Hepatocyte (in vitro differentiated cells): ENCODE results near the gene TUFM. TPM values are rescaled to one million over a fixed set of nuclear protein-coding genes. Genes with fewer than 3 reads are reported as not detected.

Experiments
- DNase-seq: peaks from one replicate; pipeline ENCODE4 v3.0.0-alpha.2; 2016; ENCODE audit warnings: low spot score
- H2AFZ ChIP-seq: fragments of 200-600 bp; sonication (generic); 2 replicates; pipeline ENCODE4 v1.6.0; 2016; ENCODE audit warnings: antibody characterized with exemption, mild to moderate bottlenecking
- H3K27ac ChIP-seq: fragments of 200-600 bp; sonication (generic); 2 replicates; pipeline ENCODE4 v1.5.1; 2016; ENCODE audit warnings: mild to moderate bottlenecking
- H3K27me3 ChIP-seq: fragments of 200-600 bp; sonication (generic); 2 replicates; pipeline ENCODE4 v1.6.1; 2016
- H3K36me3 ChIP-seq: fragments of 200-600 bp; sonication (generic); replicated peaks from 2 replicates; pipeline ENCODE4 v1.5.1; 2016; ENCODE audit warnings: low read depth; ENCODE audit not compliant: insufficient read depth
- H3K4me1 ChIP-seq: fragments of 200-600 bp; sonication (generic); 2 replicates; pipeline ENCODE4 v1.5.1; 2016; ENCODE audit warnings: mild to moderate bottlenecking, moderate library complexity; ENCODE audit not compliant: insufficient read depth
- H3K4me2 ChIP-seq: fragments of 200-600 bp; sonication (generic); 2 replicates; pipeline ENCODE4 v1.6.0; 2016
- H3K4me3 ChIP-seq: fragments of 200-600 bp; sonication (generic); 2 replicates; pipeline ENCODE4 v1.5.1; 2016; ENCODE audit warnings: mild to moderate bottlenecking
- H3K79me2 ChIP-seq: fragments of 200-600 bp; sonication (generic); 2 replicates; pipeline ENCODE4 v1.6.0; 2017; ENCODE audit warnings: mild to moderate bottlenecking
- H3K9me2 ChIP-seq: fragments of 200-600 bp; sonication (generic); replicated peaks from 2 replicates; pipeline ENCODE4 v1.6.0; 2017; ENCODE audit warnings: mild to moderate bottlenecking; ENCODE audit not compliant: insufficient read depth
- H3K9me3 ChIP-seq: fragments of 200-600 bp; sonication (generic); 2 replicates; pipeline ENCODE4 v1.5.1; 2016; ENCODE audit warnings: low read depth, mild to moderate bottlenecking
- H4K20me1 ChIP-seq: fragments of 200-600 bp; sonication (generic); 2 replicates; pipeline ENCODE4 v1.6.0; 2016; ENCODE audit warnings: mild to moderate bottlenecking; ENCODE audit not compliant: insufficient read depth, poor library complexity, severe bottlenecking
- CTCF ChIP-seq: fragments of 200-600 bp; sonication (generic); IDR thresholded peaks from 2 replicates; pipeline ENCODE4 v1.5.1; 2016; ENCODE audit warnings: antibody characterized with exemption, mild to moderate bottlenecking; ENCODE audit not compliant: poor library complexity
- EZH2 ChIP-seq: fragments of 200-600 bp; sonication (generic); IDR thresholded peaks from 2 replicates; pipeline ENCODE4 v1.6.1; 2016; ENCODE audit warnings: antibody characterized with exemption, mild to moderate bottlenecking, borderline replicate concordance
- EZH2phosphoT487 ChIP-seq: fragments of 200-600 bp; sonication (generic); IDR thresholded peaks from one replicate; pipeline ENCODE4 v1.6.1; 2018; ENCODE audit warnings: antibody characterized with exemption, mild to moderate bottlenecking, low read depth, moderate library complexity; ENCODE audit not compliant: unreplicated experiment, severe bottlenecking
- WGBS: methylation state at CpG from one replicate; pipeline ENCODE4 v1.1.6; 2016; ENCODE audit warnings: low lambda C conversion rate; ENCODE audit errors: missing lambda C conversion rate; 5-methylcytosine and 5-hydroxymethylcytosine counted together
- polyA plus RNA-seq: library from polyadenylated mRNA; unstranded; fragments of >200 nt; fragmentation: Nextera tagmentation; extraction: Ambion mirVana; gene quantifications from 2 replicates; pipeline ENCODE4 v1.2.1, GENCODE V29; 2016
- total RNA-seq: library from RNA; depleted of rRNA; stranded (reverse); fragments of >200 nt; gene quantifications from 2 replicates; pipeline ENCODE4 v1.2.3, GENCODE V29; 2014

TUFM gene
- total RNA-seq (106 and 107 TPM in 2 replicates), polyA plus RNA-seq (214 and 244 TPM in 2 replicates)

GRCh38 chr16:28846080-28846932 is at the start of gene TUFM:
Gene TUFM, minus strand, starts transcription at chr16:28846348. Its CDS starts 79 bp downstream, at chr16:28846269.
- Histone ChIP-seq H3K79me2 (peaks cover 28% of the 10 kb centered on the region), H3K27ac (peak within 1 kb of the TSS; percentile 67), H3K9me2 (no peaks in the 10 kb centered on the region), H3K4me2 (peak within 1 kb of the TSS; percentile 94), H3K4me3 (peak within 1 kb of the TSS; percentile 47), H3K9me3 (no peaks in the 10 kb centered on the region), H3K36me3 (no peaks in the 10 kb centered on the region), H2AFZ (peak within 1 kb of the TSS; percentile 66), H3K27me3 (no peaks in the 10 kb centered on the region), H3K4me1 (peaks cover 4% of the 10 kb centered on the region), H4K20me1 (peaks cover 2% of the 10 kb centered on the region)
- peak; percentile 99 for DNase-seq
- TF ChIP-seq CTCF (peak; percentile 60), EZH2 (no peak), EZH2phosphoT487 (no peak)
- WGBS = 1% methylated on average over 72 of the region's 73 CpGs

- Histone ChIP-seq H3K79me2 (no peaks in the 10 kb centered on the region), H2AFZ (no peak overlapping the region), H3K27ac (no peak overlapping the region), H3K9me2 (no peaks in the 10 kb centered on the region), H4K20me1 (no peaks in the 10 kb centered on the region), H3K36me3 (no peaks in the 10 kb centered on the region), H3K4me1 (no peaks in the 10 kb centered on the region), H3K4me3 (no peak overlapping the region), H3K9me3 (no peaks in the 10 kb centered on the region), H3K4me2 (no peak overlapping the region), H3K27me3 (no peaks in the 10 kb centered on the region)
- WGBS = 92% methylated on average over 4 of the region's 4 CpGs
- no peak for DNase-seq
- no peak for TF ChIP-seq EZH2phosphoT487
- TF ChIP-seq EZH2 = no peak
- no peak for TF ChIP-seq CTCF
These were observed 49.5 kb upstream of the TUFM start for GRCh38 chr16:28895609-28896008.

GRCh38 chr16:28893291-28893690 is 47.1 kb upstream of the TUFM start:
- Histone ChIP-seq H3K36me3 (no peaks in the 10 kb centered on the region), H3K4me2 (no peak overlapping the region), H3K9me3 (no peaks in the 10 kb centered on the region), H4K20me1 (no peaks in the 10 kb centered on the region), H3K9me2 (no peaks in the 10 kb centered on the region), H3K79me2 (no peaks in the 10 kb centered on the region), H3K27ac (no peak overlapping the region), H3K4me1 (no peaks in the 10 kb centered on the region), H2AFZ (no peak overlapping the region), H3K4me3 (no peak overlapping the region), H3K27me3 (no peaks in the 10 kb centered on the region)
- 95% methylated on average over 4 of the region's 4 CpGs for WGBS
- TF ChIP-seq EZH2phosphoT487 (no peak), CTCF (no peak), EZH2 (no peak)
- DNase-seq = no peak
